Upper lobe of right lung (tissue), 1 donor: ENCODE results near the gene TMEM260. TPM values are rescaled to one million over a fixed set of nuclear protein-coding genes. Genes with fewer than 3 reads are reported as not detected.
"Not testable (repeated sequence)": the region's sequence is repeated elsewhere in the genome, so short reads cannot be mapped to it uniquely, and the experiment has no call there.

Experiments used
- ATAC-seq: fragments of 200-7000 bp; cut with Tn5 transposase; one replicate; pipeline ENCODE4 v1.9.1; 2020; ENCODE audit warnings: mild to moderate bottlenecking, moderate library complexity
- DNase-seq: peaks from one replicate; pipeline ENCODE4 v3.0.0-alpha.2; 2020
- H3K27ac ChIP-seq: fragments of 200-600 bp; one replicate; pipeline ENCODE4 v1.8.0; 2022
- H3K27me3 ChIP-seq: fragments of 200-600 bp; one replicate; pipeline ENCODE4 v1.8.0; 2022; ENCODE audit warnings: mild to moderate bottlenecking
- H3K36me3 ChIP-seq: fragments of 200-600 bp; one replicate; pipeline ENCODE4 v1.8.0; 2022
- H3K4me1 ChIP-seq: fragments of 200-600 bp; one replicate; pipeline ENCODE4 v1.8.0; 2022
- H3K4me3 ChIP-seq: fragments of 200-600 bp; one replicate; pipeline ENCODE4 v1.8.0; 2022; ENCODE audit warnings: mild to moderate bottlenecking
- H3K9me3 ChIP-seq: fragments of 200-600 bp; one replicate; pipeline ENCODE4 v1.8.0; 2022
- intact Hi-C: fragments of 100-400 bp; cut with DNase I; formaldehyde crosslinking; loops from one replicate; pipeline ENCODE4 v1.11.0; 2022
- total RNA-seq: library from RNA; stranded (reverse); fragmentation: NEBNext Ultra II Directional; extraction: Animal tissue kit (Norgen Biotek cat#: 25700); gene quantifications from one replicate; pipeline ENCODE4 v1.2.1, GENCODE V29; 2021
- TF ChIP-seq, protein P1 (sequence below): fragments of 200-600 bp; IDR thresholded peaks from one replicate; pipeline ENCODE4 v1.8.0; 2022; ENCODE audit warnings: antibody characterized with exemption
- donor health status: DM: no; HTN: yes; CAD: no; lungs with severe emphysema.

The TMEM260 gene
- total RNA-seq, 1 donor from 2014 or later = 18.6 TPM

DNA sequence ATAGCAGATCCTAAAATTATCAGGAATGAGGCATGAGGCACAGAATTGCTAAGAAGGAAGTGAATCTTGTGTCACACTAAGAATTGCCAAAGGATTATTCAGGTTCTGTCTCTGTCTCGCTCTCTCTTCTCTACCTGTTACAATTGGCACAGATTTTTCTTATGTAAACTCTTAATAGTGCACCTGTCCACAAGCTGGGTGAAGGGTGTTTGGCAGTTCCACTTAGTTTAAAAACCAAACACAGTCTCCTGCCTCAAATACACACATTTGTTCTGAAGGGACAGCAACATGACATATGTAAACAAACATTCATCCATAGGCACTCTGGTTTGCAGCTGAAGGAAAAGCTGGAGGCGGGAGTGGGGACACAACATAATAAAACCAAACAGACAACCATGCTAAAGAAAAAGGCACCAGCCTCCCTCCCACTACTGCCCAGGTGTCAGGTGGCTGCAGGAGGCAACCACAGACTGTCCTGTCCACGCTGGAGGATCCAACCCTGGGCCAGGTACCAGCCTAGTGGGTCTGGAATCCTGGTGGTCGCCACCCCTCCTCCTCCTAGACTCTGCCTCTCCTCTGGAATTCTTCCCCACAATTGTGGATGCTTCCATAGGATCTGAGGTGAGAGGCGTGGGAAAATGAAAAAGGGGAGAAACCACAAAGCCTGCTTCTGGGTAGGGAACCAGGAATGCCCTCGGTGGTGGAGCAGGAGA lies 81.2 kb downstream of the TMEM260 start:
- H3K9me3 ChIP-seq = no peaks in the 10 kb centered on the region
- intact Hi-C loops = no loop called here
- TF ChIP-seq, protein P1, sequence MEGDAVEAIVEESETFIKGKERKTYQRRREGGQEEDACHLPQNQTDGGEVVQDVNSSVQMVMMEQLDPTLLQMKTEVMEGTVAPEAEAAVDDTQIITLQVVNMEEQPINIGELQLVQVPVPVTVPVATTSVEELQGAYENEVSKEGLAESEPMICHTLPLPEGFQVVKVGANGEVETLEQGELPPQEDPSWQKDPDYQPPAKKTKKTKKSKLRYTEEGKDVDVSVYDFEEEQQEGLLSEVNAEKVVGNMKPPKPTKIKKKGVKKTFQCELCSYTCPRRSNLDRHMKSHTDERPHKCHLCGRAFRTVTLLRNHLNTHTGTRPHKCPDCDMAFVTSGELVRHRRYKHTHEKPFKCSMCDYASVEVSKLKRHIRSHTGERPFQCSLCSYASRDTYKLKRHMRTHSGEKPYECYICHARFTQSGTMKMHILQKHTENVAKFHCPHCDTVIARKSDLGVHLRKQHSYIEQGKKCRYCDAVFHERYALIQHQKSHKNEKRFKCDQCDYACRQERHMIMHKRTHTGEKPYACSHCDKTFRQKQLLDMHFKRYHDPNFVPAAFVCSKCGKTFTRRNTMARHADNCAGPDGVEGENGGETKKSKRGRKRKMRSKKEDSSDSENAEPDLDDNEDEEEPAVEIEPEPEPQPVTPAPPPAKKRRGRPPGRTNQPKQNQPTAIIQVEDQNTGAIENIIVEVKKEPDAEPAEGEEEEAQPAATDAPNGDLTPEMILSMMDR = no peak
- DNase-seq (no peak), ATAC-seq (no peak)
- H3K27me3 ChIP-seq = no peaks in the 10 kb centered on the region
- H3K4me1 ChIP-seq = no peaks in the 10 kb centered on the region
- H3K4me3 ChIP-seq = no peak overlapping the region
- H3K27ac ChIP-seq = no peak overlapping the region
- no peaks in the 10 kb centered on the region for H3K36me3 ChIP-seq

DNA sequence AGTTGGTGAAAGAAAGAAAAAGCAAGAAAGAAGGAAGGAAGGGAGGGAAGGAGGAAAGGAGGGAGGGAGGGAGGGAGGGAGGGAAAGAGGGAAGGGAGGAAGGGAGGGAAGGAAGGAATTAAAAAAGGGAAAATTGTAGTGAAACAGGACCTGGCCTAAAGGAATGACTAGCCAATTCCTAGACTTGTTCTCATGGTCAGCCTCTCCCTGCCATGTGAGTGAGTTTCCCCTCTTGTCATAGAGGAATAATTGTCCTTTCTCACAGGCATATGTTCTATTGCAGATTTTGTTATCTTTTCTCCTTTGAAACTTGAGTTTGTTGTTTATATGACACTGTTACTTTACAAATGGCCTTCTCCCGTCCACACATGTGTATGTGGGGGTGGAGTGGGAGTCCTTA lies 81.9 kb downstream of the TMEM260 start:
- no peak overlapping the region for H3K4me3 ChIP-seq
- intact Hi-C loops = no loop called here
- ATAC-seq (no peak), DNase-seq (no peak)
- TF ChIP-seq, protein P1 = no peak
- no peaks in the 10 kb centered on the region for H3K36me3 ChIP-seq
- no peaks in the 10 kb centered on the region for H3K9me3 ChIP-seq
- no peaks in the 10 kb centered on the region for H3K4me1 ChIP-seq
- no peak overlapping the region for H3K27ac ChIP-seq
- no peaks in the 10 kb centered on the region for H3K27me3 ChIP-seq

DNA sequence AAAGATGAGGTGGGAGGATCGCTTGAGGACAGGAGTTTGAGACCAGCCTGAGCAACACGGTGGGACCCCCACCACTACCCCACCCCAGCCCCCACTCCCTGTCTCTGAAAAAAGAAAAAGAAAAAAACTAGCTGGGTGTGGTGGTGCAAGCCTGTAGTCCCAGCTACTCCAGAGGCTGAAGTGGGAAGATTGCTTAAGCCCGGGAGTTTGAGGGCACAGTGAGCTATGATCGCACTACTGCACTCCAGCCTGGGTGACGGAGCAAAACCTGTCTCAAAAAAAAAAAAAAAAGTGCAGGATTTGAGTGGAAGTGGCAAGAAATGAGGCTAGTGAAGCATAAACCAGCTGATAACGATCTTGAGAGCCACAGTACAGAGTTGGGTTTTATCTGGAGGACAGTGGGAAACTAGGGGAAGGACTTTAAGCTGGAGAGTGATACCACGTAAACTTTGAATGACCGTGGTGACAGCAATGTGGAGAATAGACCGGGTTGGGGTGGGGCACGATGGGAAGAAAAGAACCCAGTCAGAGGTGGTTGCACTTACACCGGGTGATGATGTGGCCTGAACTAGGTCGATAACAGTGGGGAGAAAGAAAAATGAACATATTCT lies 85.3 kb downstream of the TMEM260 start:
- Histone ChIP-seq H3K4me3 (no peak overlapping the region), H3K27me3 (no peaks in the 10 kb centered on the region), H3K36me3 (no peaks in the 10 kb centered on the region), H3K9me3 (no peaks in the 10 kb centered on the region), H3K4me1 (no peaks in the 10 kb centered on the region), H3K27ac (no peak overlapping the region)
- ATAC-seq (peak; percentile 80), DNase-seq (no peak)
- TF ChIP-seq, protein P1 = no peak
- intact Hi-C loops = no loop called here

DNA sequence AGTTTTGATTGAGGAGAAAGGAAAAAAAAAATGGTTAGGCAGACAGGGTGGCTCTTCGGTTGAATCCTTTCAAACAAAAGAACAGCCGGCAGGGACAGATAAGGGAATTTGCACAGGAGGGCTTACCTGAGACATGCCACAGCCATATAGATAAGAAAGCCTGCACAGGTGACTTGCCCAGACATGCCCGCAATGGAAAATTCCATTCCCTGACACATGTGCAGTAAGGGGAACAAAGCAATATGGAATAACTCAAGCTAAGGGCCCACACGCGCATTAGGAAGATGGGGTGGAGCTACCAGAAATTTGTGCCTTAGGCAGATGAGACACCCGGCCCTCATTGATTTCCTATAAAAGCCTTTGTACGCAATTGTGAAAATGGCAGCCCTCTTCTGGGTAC lies 86.7 kb downstream of the TMEM260 start:
- intact Hi-C loops = no loop called here
- ATAC-seq (no peak), DNase-seq (no peak)
- H3K4me3 ChIP-seq = no peak overlapping the region
- no peak overlapping the region for H3K27ac ChIP-seq
- TF ChIP-seq, protein P1 = no peak
- H3K36me3 ChIP-seq = no peaks in the 10 kb centered on the region
- H3K27me3 ChIP-seq = no peaks in the 10 kb centered on the region
- no peaks in the 10 kb centered on the region for H3K4me1 ChIP-seq
- H3K9me3 ChIP-seq = no peaks in the 10 kb centered on the region

GRCh38 chr14:56666716-56667115 lies 87.1 kb downstream of the TMEM260 start:
- no peak for ATAC-seq
- Histone ChIP-seq H3K27me3 (no peaks in the 10 kb centered on the region), H3K9me3 (no peaks in the 10 kb centered on the region), H3K27ac (no peak overlapping the region), H3K36me3 (no peaks in the 10 kb centered on the region), H3K4me1 (no peaks in the 10 kb centered on the region), H3K4me3 (no peak overlapping the region)
- no peak for DNase-seq
- TF ChIP-seq, protein P1 = no peak
- intact Hi-C loops = no loop called here

GRCh38 chr14:56667290-56667689 lies 87.7 kb downstream of the TMEM260 start:
- H3K4me3 ChIP-seq, H3K27ac ChIP-seq, DNase-seq, H3K9me3 ChIP-seq, H3K4me1 ChIP-seq, H3K27me3 ChIP-seq, ATAC-seq, intact Hi-C loops, H3K36me3 ChIP-seq: not testable (repeated sequence)
